Measurements from ENCODE around the gene OLFM3. TPM values are rescaled to one million over a fixed set of nuclear protein-coding genes. Genes with fewer than 3 reads are reported as not detected.

The OLFM3 gene
- total RNA-seq, 1 experiment from 2014 or later, result 0.26 TPM

DNA sequence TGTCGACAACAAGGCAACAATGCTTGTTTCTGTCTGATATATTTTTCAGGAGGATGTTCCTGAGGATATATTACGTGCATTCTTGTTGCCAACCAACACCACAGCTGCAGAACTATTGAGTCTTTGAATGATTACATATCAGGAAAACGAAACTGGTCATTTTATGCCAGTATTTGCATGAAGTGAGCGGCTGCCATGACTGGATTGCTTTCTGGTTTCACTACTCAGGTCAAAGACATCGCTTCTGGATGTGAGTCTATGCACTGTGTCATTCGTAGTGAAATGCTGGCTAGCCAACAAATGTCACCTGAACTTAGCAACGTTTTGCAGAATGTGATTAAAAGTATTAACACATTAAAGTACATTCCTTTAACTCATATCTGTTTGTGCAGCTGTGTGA, 35.8 kb upstream of the OLFM3 start:
- Histone ChIP-seq H3K56ac (ENCODE audit: insufficient read length, low read depth, low read length) (no peak overlapping the region), H3K27ac (ENCODE audit: insufficient read length, low read depth, low read length) (no peak overlapping the region), H2BK15ac (ENCODE audit: low read depth, low read length) (no peak overlapping the region), H2BK20ac (ENCODE audit: low read depth, low read length, poor library complexity, severe bottlenecking) (no peak overlapping the region), H3K18ac (ENCODE audit: insufficient read length, low read depth, low read length) (no peak overlapping the region), H3K4ac (ENCODE audit: low read depth, low read length) (no peak overlapping the region), H3K79me2 (ENCODE audit: insufficient read depth, low read length) (no peaks in the 10 kb centered on the region), H2AK5ac (ENCODE audit: insufficient read length, low read length) (no peak overlapping the region), H3K27me3 (ENCODE audit: insufficient read depth, low read length) (no peaks in the 10 kb centered on the region), H3T11ph (ENCODE audit: low read length) (no peak overlapping the region), H4K8ac (replicated peaks; ENCODE audit: insufficient read length, low read depth, low read length) (no peak overlapping the region), H3K4me2 (ENCODE audit: insufficient read depth, insufficient read length, low read length) (no peak overlapping the region), H4K20me1 (ENCODE audit: control insufficient read depth, insufficient read depth, insufficient read length) (no peaks in the 10 kb centered on the region), H4K5ac (ENCODE audit: insufficient read length, low read depth, low read length) (no peak overlapping the region), H2AFZ (ENCODE audit: low read length) (no peak overlapping the region), H3K14ac (ENCODE audit: insufficient read depth, low read length) (no peak overlapping the region), H3K9me3 (ENCODE audit: control insufficient read depth, low read depth, low read length) (no peaks in the 10 kb centered on the region), H2BK12ac (ENCODE audit: insufficient read length, low read depth, low read length) (no peak overlapping the region), H2BK120ac (ENCODE audit: low read depth, low read length, poor library complexity, severe bottlenecking) (no peak overlapping the region), H3K79me1 (ENCODE audit: insufficient read depth, low read depth, low read length, poor library complexity, severe bottlenecking) (no peaks in the 10 kb centered on the region), H2BK5ac (ENCODE audit: insufficient read length, low read length) (no peak overlapping the region), H3K4me1 (ENCODE audit: insufficient read depth, low read length) (no peaks in the 10 kb centered on the region), H3K23ac (ENCODE audit: insufficient read length, low read depth, low read length) (no peak overlapping the region), H3K23me2 (ENCODE audit: insufficient read length, low read depth, low read length, poor library complexity, severe bottlenecking) (no peaks in the 10 kb centered on the region), H4K91ac (ENCODE audit: insufficient read length, low read depth, low read length) (no peak overlapping the region), H3K9ac (ENCODE audit: extremely low read depth, insufficient read length, low read length) (no peak overlapping the region)
- H3K36me3 Mint-ChIP-seq (ENCODE audit: insufficient read depth in 1 of 3, low read depth in 3 of 3), result no peaks in the 10 kb centered on the region
- H3K27me3 Mint-ChIP-seq (ENCODE audit: low read depth), result no peaks in the 10 kb centered on the region
- no peak overlapping the region for H3K27ac Mint-ChIP-seq
- no peak for DNase-seq
- TF ChIP-seq, protein P1, sequence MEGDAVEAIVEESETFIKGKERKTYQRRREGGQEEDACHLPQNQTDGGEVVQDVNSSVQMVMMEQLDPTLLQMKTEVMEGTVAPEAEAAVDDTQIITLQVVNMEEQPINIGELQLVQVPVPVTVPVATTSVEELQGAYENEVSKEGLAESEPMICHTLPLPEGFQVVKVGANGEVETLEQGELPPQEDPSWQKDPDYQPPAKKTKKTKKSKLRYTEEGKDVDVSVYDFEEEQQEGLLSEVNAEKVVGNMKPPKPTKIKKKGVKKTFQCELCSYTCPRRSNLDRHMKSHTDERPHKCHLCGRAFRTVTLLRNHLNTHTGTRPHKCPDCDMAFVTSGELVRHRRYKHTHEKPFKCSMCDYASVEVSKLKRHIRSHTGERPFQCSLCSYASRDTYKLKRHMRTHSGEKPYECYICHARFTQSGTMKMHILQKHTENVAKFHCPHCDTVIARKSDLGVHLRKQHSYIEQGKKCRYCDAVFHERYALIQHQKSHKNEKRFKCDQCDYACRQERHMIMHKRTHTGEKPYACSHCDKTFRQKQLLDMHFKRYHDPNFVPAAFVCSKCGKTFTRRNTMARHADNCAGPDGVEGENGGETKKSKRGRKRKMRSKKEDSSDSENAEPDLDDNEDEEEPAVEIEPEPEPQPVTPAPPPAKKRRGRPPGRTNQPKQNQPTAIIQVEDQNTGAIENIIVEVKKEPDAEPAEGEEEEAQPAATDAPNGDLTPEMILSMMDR (conservative IDR thresholded peaks at IDR 0.05), result no peak
- H3K9me3 Mint-ChIP-seq, result no peaks in the 10 kb centered on the region
- H3K4me3 Mint-ChIP-seq, result no peak overlapping the region
- no CpG with 5 or more reads among the region's 7 CpGs for WGBS (ENCODE audit: extremely low coverage, insufficient read length, low lambda C conversion rate)
- H3K4me1 Mint-ChIP-seq, result peaks cover 0 to 3% of the 10 kb centered on the region in 2 experiments; a peak in 1 of 4 replicates
